Trophoblast cell (in vitro differentiated cells and primary cell): ENCODE measurements around the gene NEGR1.

ENCODE experiments used
- DNase-seq, 2 donors: peaks; one replicate each; pipeline ENCODE4 v3.0.0-alpha.2; 2016
- H2AFZ ChIP-seq: 2 replicates; pipeline ENCODE4 v1.6.1; 2013; ENCODE audit warnings: low read length, moderate library complexity, mild to moderate bottlenecking; ENCODE audit not compliant: insufficient read depth, poor library complexity
- H2AK5ac ChIP-seq: 2 replicates; pipeline ENCODE4 v1.6.1; 2013; ENCODE audit warnings: mild to moderate bottlenecking, low read length
- H2BK120ac ChIP-seq: 2 replicates; pipeline ENCODE4 v1.6.1; 2013; ENCODE audit warnings: low read length, mild to moderate bottlenecking, moderate library complexity; ENCODE audit not compliant: insufficient read depth, poor library complexity
- H2BK12ac ChIP-seq: 2 replicates; pipeline ENCODE4 v1.6.1; 2013; ENCODE audit warnings: mild to moderate bottlenecking, low read length, moderate library complexity
- H2BK5ac ChIP-seq: 2 replicates; pipeline ENCODE4 v1.6.1; 2013; ENCODE audit warnings: low read length, low read depth, moderate library complexity, mild to moderate bottlenecking; ENCODE audit not compliant: poor library complexity
- H3K14ac ChIP-seq: 2 replicates; pipeline ENCODE4 v1.6.1; 2013; ENCODE audit warnings: mild to moderate bottlenecking, low read length
- H3K18ac ChIP-seq: 2 replicates; pipeline ENCODE4 v1.6.1; 2013; ENCODE audit warnings: mild to moderate bottlenecking, low read length
- H3K23ac ChIP-seq: 2 replicates; pipeline ENCODE4 v1.6.1; 2013; ENCODE audit warnings: low read length
- H3K27ac ChIP-seq: 2 replicates; pipeline ENCODE4 v1.5.1; 2013; ENCODE audit warnings: low read depth, mild to moderate bottlenecking, inconsistent platforms, low read length, moderate library complexity
- H3K27me3 ChIP-seq: 2 replicates; pipeline ENCODE4 v1.6.1; 2013; ENCODE audit warnings: inconsistent platforms, mild to moderate bottlenecking, low read length, moderate library complexity; ENCODE audit not compliant: insufficient read depth
- H3K36me3 ChIP-seq, 2 experiments: 1 replicate in 1 of 2; 2 replicates in 1 of 2; pipeline ENCODE4 v1.6.1; 2013; ENCODE audit warnings: low read length in 2 of 2, mild to moderate bottlenecking in 2 of 2, moderate library complexity in 1 of 2; ENCODE audit not compliant: insufficient read depth in 2 of 2, control insufficient read depth in 1 of 2
- H3K4ac ChIP-seq: 2 replicates; pipeline ENCODE4 v1.6.1; 2013; ENCODE audit warnings: low read depth, mild to moderate bottlenecking, low read length, moderate library complexity
- H3K4me1 ChIP-seq, 2 experiments: 1 replicate in 1 of 2; 2 replicates in 1 of 2; pipeline ENCODE4 v1.6.1; 2013; ENCODE audit warnings: low read length in 2 of 2, mild to moderate bottlenecking in 2 of 2, moderate library complexity in 1 of 2; ENCODE audit not compliant: insufficient read depth in 2 of 2, control insufficient read depth in 1 of 2
- H3K4me2 ChIP-seq: 2 replicates; pipeline ENCODE4 v1.6.1; 2013; ENCODE audit warnings: inconsistent platforms, mild to moderate bottlenecking, low read length, moderate library complexity
- H3K4me3 ChIP-seq: 2 replicates; pipeline ENCODE4 v1.5.1; 2013; ENCODE audit warnings: mild to moderate bottlenecking, low read depth, low read length, inconsistent platforms
- H3K79me1 ChIP-seq: one replicate; pipeline ENCODE4 v1.6.1; 2013; ENCODE audit warnings: low read length
- H3K79me2 ChIP-seq: 2 replicates; pipeline ENCODE4 v1.6.1; 2013; ENCODE audit warnings: low read length, mild to moderate bottlenecking; ENCODE audit not compliant: control insufficient read depth, insufficient read depth, poor library complexity
- H3K9ac ChIP-seq: 2 replicates; pipeline ENCODE4 v1.6.1; 2013; ENCODE audit warnings: mild to moderate bottlenecking, low read length
- H3K9me3 ChIP-seq: 2 replicates; pipeline ENCODE4 v1.6.1; 2013; ENCODE audit warnings: low read depth, mild to moderate bottlenecking, control low read depth, inconsistent platforms, low read length; ENCODE audit not compliant: insufficient read depth
- H4K12ac ChIP-seq: 2 replicates; pipeline ENCODE4 v1.6.1; 2013; ENCODE audit warnings: low read depth, mild to moderate bottlenecking, low read length, moderate library complexity
- H4K8ac ChIP-seq: 2 replicates; pipeline ENCODE4 v1.6.1; 2013; ENCODE audit warnings: low read depth, mild to moderate bottlenecking, low read length, moderate library complexity
- H4K91ac ChIP-seq: one replicate; pipeline ENCODE4 v1.6.1; 2013; ENCODE audit warnings: low read depth, mild to moderate bottlenecking, low read length, moderate library complexity
- WGBS: extraction: QIAGEN DNeasy Blood & Tissue Kit; methylation state at CpG from one replicate; pipeline ENCODE4 v1.1.7; 2013; ENCODE audit warnings: missing lambda C conversion rate; ENCODE audit not compliant: insufficient read length, insufficient coverage; ENCODE audit errors: extremely low coverage; 5-methylcytosine and 5-hydroxymethylcytosine counted together

Gene NEGR1

DNA sequence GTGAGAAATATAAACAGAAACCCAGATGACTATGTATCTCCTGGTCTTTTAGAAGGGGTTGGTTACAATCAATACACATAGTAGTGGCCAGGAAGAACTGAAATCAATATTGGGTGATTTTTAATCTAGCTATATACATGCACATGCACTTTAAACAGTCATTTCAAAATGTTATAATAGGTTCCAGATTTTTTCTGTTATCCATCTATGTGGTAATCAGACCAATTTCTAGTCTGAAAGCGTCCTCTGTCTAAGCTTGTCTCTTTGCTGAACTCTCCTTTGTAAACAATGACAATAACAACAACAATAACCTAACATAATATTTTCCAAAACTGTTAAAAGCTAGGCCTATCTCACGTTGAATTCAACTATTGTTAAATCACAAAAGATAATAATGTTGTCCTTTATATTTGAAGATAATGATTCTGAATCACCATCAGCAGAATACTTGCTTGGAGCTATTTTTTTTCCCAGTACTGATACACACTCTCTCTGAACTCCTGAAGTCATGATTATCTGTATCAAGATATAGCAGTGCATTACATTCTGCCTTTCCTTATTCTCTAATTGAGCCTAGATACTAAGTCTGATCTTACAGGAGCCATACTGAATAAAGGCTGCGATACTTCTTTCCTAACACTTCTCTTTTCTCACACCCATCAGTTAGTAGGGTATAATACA, 704.7 kb downstream of the NEGR1 start:
- Histone ChIP-seq H4K8ac (no peak overlapping the region), H3K4ac (no peak overlapping the region), H3K79me1 (no peaks in the 10 kb centered on the region), H2BK120ac (no peak overlapping the region), H3K4me3 (no peak overlapping the region), H2BK12ac (no peak overlapping the region), H3K18ac (no peak overlapping the region), H3K23ac (no peak overlapping the region), H4K12ac (no peak overlapping the region), H2BK5ac (no peak overlapping the region), H3K4me2 (no peak overlapping the region), H3K4me1 (no peaks in the 10 kb centered on the region), H3K14ac (no peak overlapping the region), H3K9ac (no peak overlapping the region), H3K27me3 (no peaks in the 10 kb centered on the region), H2AFZ (no peak overlapping the region), H2AK5ac (no peak overlapping the region), H4K91ac (no peak overlapping the region), H3K27ac (no peak overlapping the region), H3K79me2 (no peaks in the 10 kb centered on the region), H3K36me3 (no peaks in the 10 kb centered on the region), H3K9me3 (no peaks in the 10 kb centered on the region)
- no CpG with 5 or more reads among the region's 3 CpGs for WGBS
- no peak for DNase-seq

DNA sequence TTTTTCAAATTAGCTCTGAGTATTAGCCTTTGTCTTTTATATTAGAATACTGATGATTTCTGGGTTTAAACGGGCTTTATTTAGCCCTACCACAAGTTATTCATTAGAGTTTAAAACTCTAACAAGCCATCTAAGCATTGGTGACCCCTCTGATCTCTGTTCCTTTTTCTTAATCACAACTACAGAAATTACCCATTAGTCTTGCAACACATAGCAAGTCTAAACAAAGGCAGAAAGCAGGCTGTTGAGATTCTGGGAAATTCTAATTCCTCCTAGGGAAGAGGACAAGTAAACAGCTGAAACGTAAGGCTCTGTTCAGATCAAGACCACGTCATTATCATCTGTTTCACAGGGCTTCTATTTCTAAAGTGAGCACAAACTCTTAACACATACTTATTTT, 710.3 kb downstream of the NEGR1 start:
- H3K9me3 ChIP-seq, result no peaks in the 10 kb centered on the region
- no peak overlapping the region for H2AFZ ChIP-seq

DNA sequence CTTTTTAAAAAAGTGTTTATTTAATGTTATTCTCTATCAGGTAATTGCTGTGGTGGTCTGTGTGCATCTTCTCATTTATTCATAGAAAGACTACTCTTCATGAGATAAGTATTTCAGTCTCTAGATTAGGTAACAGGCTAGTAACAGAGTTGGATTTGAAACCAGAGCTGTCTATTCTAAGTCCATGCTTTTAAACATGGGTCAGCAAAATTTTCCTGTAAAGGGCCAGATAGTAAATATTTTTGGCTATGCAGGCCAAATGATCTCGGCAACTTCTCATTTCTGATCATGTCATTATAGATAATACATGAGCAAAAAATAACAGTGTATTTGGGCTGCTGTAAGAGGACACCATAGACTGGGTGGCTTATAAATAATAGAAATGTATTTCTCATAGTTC, 715.9 kb downstream of the NEGR1 start:
- H2BK12ac ChIP-seq, result no peak overlapping the region
- H4K8ac ChIP-seq, result no peak overlapping the region
- no peaks in the 10 kb centered on the region for H3K4me1 ChIP-seq
- no peak overlapping the region for H2AFZ ChIP-seq
- no peak overlapping the region for H2BK5ac ChIP-seq
- H2BK120ac ChIP-seq, result no peak overlapping the region
- no peak overlapping the region for H3K4me2 ChIP-seq
- no peaks in the 10 kb centered on the region for H3K79me1 ChIP-seq
- no peaks in the 10 kb centered on the region for H3K9me3 ChIP-seq
- H3K18ac ChIP-seq, result no peak overlapping the region
- no peak overlapping the region for H3K4ac ChIP-seq
- H3K27ac ChIP-seq, result no peak overlapping the region
- H3K36me3 ChIP-seq, result no peaks in the 10 kb centered on the region
- H4K91ac ChIP-seq, result no peak overlapping the region
- H3K27me3 ChIP-seq, result no peaks in the 10 kb centered on the region
- no peak overlapping the region for H4K12ac ChIP-seq
- H3K9ac ChIP-seq, result no peak overlapping the region
- H3K4me3 ChIP-seq, result no peak overlapping the region
- no peak overlapping the region for H3K14ac ChIP-seq
- WGBS, result no CpG with 5 or more reads among the region's 1 CpG
- H2AK5ac ChIP-seq, result no peak overlapping the region
- no peak overlapping the region for H3K23ac ChIP-seq
- no peaks in the 10 kb centered on the region for H3K79me2 ChIP-seq
- no peak for DNase-seq

More for the DNA sequence above, 710.3 kb downstream of the NEGR1 start:
- no peak overlapping the region for H2BK12ac ChIP-seq
- no peak overlapping the region for H2BK5ac ChIP-seq
- no peak overlapping the region for H2AK5ac ChIP-seq
- no peak overlapping the region for H3K4me2 ChIP-seq
- H4K8ac ChIP-seq, result no peak overlapping the region
- H3K9ac ChIP-seq, result no peak overlapping the region
- H3K36me3 ChIP-seq, result no peaks in the 10 kb centered on the region
- DNase-seq, result no peak
- no peaks in the 10 kb centered on the region for H3K27me3 ChIP-seq
- no peak overlapping the region for H4K12ac ChIP-seq
- no peak overlapping the region for H3K23ac ChIP-seq
- H3K18ac ChIP-seq, result no peak overlapping the region
- H4K91ac ChIP-seq, result no peak overlapping the region
- no CpG with 5 or more reads among the region's 3 CpGs for WGBS
- no peaks in the 10 kb centered on the region for H3K79me2 ChIP-seq
- no peak overlapping the region for H2BK120ac ChIP-seq
- H3K79me1 ChIP-seq, result no peaks in the 10 kb centered on the region
- H3K4me1 ChIP-seq, result no peaks in the 10 kb centered on the region
- H3K27ac ChIP-seq, result no peak overlapping the region
- no peak overlapping the region for H3K4ac ChIP-seq
- H3K4me3 ChIP-seq, result no peak overlapping the region
- no peak overlapping the region for H3K14ac ChIP-seq

DNA sequence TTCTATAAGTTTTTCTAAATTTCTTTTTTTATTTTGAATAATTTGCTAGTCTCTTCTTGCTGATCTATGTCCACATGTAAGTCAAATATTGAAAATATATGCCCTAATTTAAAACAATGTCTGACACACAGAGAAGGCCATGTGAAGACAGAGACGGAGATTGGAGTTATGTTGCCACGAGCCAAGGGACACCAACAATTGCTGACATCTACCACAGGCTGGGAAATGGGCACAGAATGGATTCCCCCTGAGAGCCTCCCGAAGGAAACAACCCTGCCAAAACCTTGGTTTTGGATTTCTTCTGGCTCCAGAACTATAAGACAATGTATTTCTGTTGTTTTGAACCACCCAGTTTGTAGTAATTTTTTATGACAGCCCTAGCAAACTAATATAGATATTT, 716.5 kb downstream of the NEGR1 start:
- H3K79me1 ChIP-seq, result no peaks in the 10 kb centered on the region
- H3K4ac ChIP-seq, result no peak overlapping the region
- WGBS, result no CpG with 5 or more reads among the region's 3 CpGs
- H2BK5ac ChIP-seq, result no peak overlapping the region
- H3K9me3 ChIP-seq, result no peaks in the 10 kb centered on the region
- no peak overlapping the region for H3K27ac ChIP-seq
- H3K4me2 ChIP-seq, result no peak overlapping the region
- no peaks in the 10 kb centered on the region for H3K79me2 ChIP-seq
- no peak overlapping the region for H2BK12ac ChIP-seq
- H2BK120ac ChIP-seq, result no peak overlapping the region
- H4K91ac ChIP-seq, result no peak overlapping the region
- H2AFZ ChIP-seq, result no peak overlapping the region
- no peaks in the 10 kb centered on the region for H3K36me3 ChIP-seq
- no peak overlapping the region for H2AK5ac ChIP-seq
- no peaks in the 10 kb centered on the region for H3K4me1 ChIP-seq
- DNase-seq, result no peak
- H3K9ac ChIP-seq, result no peak overlapping the region
- H4K12ac ChIP-seq, result no peak overlapping the region
- no peak overlapping the region for H3K23ac ChIP-seq
- no peak overlapping the region for H3K14ac ChIP-seq
- no peaks in the 10 kb centered on the region for H3K27me3 ChIP-seq
- H4K8ac ChIP-seq, result no peak overlapping the region
- H3K18ac ChIP-seq, result no peak overlapping the region
- H3K4me3 ChIP-seq, result no peak overlapping the region
